ENCODE data around the gene KIAA0040.
A peak's percentile ranks its signal among the peaks of the same experiment; 100 is the strongest.

The KIAA0040 gene

DNA sequence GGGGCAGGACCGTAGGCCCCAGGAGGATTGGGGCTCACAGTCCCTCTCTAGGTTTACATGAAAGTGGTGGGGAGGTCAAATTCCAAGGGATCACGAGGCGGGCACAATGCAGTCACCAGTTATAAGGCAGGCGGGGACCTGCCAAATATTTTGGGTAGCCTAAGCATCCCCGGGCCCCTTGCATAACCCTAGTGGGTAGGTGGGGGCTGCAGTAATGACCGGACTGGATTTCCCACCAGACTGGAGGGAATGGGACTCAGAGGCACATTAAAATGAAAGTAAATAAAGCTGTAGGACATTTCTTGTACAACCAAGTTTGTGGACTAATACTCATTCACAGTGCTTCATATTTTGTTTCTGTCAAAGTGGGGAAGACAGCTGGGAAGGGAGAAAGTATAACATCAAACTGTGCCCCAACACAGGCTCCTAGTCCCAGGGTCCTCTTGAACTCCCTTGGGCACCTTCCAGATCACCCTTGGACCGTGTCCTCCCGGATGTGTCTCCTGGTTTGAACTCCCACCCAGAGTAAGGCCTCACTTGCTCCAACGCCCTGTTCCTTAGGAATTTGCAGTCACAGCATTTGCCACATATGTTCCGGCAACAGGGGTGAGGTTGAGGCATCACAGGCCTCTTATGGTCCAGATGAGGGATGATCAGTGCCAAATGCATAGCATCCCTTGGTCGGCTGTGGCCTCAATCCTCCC, 28.4 kb upstream of the KIAA0040 start:
- TF ChIP-seq CTCF (conservative IDR thresholded peaks at IDR 0.05): no peak
- no peak overlapping the region for H3K27ac ChIP-seq

GRCh38 chr1:175219774-175220173, 27.2 kb upstream of the KIAA0040 start:
- peak overlapping the region; percentile 38; the same call in 1 of the 2 replicates for H3K27ac ChIP-seq
- no peak for TF ChIP-seq CTCF (conservative IDR thresholded peaks at IDR 0.05)

DNA sequence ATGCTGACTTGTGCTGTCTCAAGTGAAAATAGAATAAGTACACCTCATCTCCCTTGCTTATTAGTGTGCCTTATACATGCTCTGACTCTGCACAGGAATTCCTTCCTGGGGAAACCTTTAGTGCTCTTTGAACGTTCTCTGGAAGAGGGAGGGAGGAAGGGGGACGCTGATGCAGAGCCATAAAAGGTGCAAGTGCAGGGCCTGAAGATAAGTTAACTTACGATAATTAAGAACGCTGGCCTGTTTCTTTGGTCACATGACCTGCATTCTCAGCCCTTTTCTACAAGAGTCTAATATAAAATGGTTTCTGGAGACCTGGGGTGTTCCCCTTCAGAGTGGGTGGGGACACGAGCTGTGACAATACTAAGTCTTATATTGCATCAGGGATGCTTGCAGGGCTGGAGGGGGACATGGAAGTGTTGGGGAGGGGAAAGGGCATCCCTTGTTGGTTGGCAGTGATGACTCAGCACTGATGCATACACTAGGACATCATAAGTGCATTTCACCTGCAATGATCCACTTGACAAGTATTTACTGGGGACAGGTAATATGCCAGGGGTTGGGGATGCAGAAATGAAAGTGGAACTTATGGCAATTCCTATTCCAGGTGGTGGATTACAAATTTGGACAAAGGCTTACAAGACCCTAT, 26.3 kb upstream of the KIAA0040 start:
- H3K27ac ChIP-seq: peak overlapping the region; percentile 54
- TF ChIP-seq CTCF (conservative IDR thresholded peaks at IDR 0.05): no peak

DNA sequence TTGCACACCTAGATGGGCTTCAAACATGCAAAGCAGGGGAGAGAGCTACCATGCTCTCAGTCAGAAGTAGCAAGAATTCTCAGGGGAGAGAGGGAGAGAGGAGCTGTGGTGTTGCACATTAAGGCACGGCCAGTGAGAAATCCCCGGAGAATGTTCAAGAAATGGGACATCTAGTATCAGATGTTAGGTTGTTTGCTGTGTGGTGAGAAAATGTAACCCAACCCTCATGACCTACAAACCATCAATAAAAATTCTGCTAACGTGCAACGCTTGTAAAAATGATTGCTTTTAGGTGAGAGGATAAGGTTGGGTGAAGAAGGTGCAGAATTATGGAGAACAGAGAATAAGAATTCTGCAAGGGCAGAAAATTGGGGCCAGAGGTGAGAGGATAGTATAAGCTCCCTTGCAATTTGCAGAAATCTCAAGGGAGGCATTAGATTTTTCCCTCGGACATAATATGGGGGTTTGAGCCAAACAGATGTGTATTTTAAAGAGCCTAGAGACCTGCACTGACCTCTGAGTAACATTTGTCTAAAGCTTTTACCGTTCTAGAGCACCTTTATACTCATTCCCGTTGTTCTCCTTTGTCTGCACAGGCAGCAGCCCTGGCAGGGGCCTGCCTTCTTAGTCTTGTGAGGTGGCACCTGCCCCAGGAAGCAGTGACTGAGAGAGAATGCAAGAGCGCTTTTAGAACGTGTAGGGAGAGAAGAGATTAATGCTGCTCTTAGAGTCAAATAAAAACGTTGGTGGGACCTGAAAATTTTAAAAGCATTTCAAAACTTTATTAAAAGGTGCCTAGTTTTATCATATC, 25.4 kb upstream of the KIAA0040 start:
- TF ChIP-seq CTCF (conservative IDR thresholded peaks at IDR 0.05): no peak
- peak overlapping the region; percentile 54 for H3K27ac ChIP-seq

GRCh38 chr1:175216444-175216843, 23.9 kb upstream of the KIAA0040 start:
- no peak overlapping the region for H3K27ac ChIP-seq
- no peak for TF ChIP-seq CTCF (conservative IDR thresholded peaks at IDR 0.05)

GRCh38 chr1:175211656-175212055, 19.1 kb upstream of the KIAA0040 start:
- H3K27ac ChIP-seq: no peak overlapping the region
- no peak for TF ChIP-seq CTCF (conservative IDR thresholded peaks at IDR 0.05)

- TF ChIP-seq CTCF (conservative IDR thresholded peaks at IDR 0.05): no peak
- no peak overlapping the region for H3K27ac ChIP-seq
Observed at GRCh38 chr1:175210744-175211143, 18.2 kb upstream of the KIAA0040 start.
